ENCODE measurements around the gene CCDC85B. TPM values are rescaled to one million over a fixed set of nuclear protein-coding genes. Genes with fewer than 3 reads are reported as not detected.
A peak's percentile ranks its signal among the peaks of the same experiment; 100 is the strongest.

CCDC85B gene
- total RNA-seq, 1 donor from 2014 or later = 26.6 TPM

GRCh38 chr11:65862941-65863888 lies 27.3 kb upstream of the CCDC85B start:
- Mint-ChIP-seq H3K4me3 (ENCODE audit: unreplicated experiment) (no peak overlapping the region), H3K36me3 (ENCODE audit: low read depth) (peaks cover 20% of the 10 kb centered on the region), H3K27me3 (ENCODE audit: low read depth) (no peaks in the 10 kb centered on the region), H3K9me3 (ENCODE audit: low read depth) (no peaks in the 10 kb centered on the region), H3K27ac (ENCODE audit: unreplicated experiment) (peak overlapping the region; percentile 80), H3K4me1 (ENCODE audit: low read depth) (peaks cover 53% of the 10 kb centered on the region)
- peak; percentile 80 for DNase-seq (ENCODE audit: low spot score)
- TF ChIP-seq CTCF (IDR thresholded peaks at IDR 0.05) = no peak

- Mint-ChIP-seq H3K36me3 (ENCODE audit: low read depth) (peaks cover 23% of the 10 kb centered on the region), H3K4me3 (ENCODE audit: unreplicated experiment) (no peak overlapping the region)
- peak; percentile 72 for DNase-seq (ENCODE audit: low spot score)
These were observed 26.4 kb upstream of the CCDC85B start for GRCh38 chr11:65863889-65864705.

GRCh38 chr11:65864706-65865471 lies 25.6 kb upstream of the CCDC85B start:
- peaks cover 46% of the 10 kb centered on the region for H3K4me1 Mint-ChIP-seq (ENCODE audit: low read depth)
- H3K36me3 Mint-ChIP-seq (ENCODE audit: low read depth) = peaks cover 26% of the 10 kb centered on the region
- no peaks in the 10 kb centered on the region for H3K27me3 Mint-ChIP-seq (ENCODE audit: low read depth)
- no peak overlapping the region for H3K4me3 Mint-ChIP-seq (ENCODE audit: unreplicated experiment)
- DNase-seq (ENCODE audit: low spot score) = peak; percentile 76
- H3K27ac Mint-ChIP-seq (ENCODE audit: unreplicated experiment) = peak overlapping the region; percentile 71
- no peaks in the 10 kb centered on the region for H3K9me3 Mint-ChIP-seq (ENCODE audit: low read depth)
- no peak for TF ChIP-seq CTCF (IDR thresholded peaks at IDR 0.05)

More at GRCh38 chr11:65863889-65864705, 26.4 kb upstream of the CCDC85B start:
- Mint-ChIP-seq H3K9me3 (ENCODE audit: low read depth) (no peaks in the 10 kb centered on the region), H3K4me1 (ENCODE audit: low read depth) (peaks cover 47% of the 10 kb centered on the region), H3K27ac (ENCODE audit: unreplicated experiment) (peak overlapping the region; percentile 80), H3K27me3 (ENCODE audit: low read depth) (no peaks in the 10 kb centered on the region)
- no peak for TF ChIP-seq CTCF (IDR thresholded peaks at IDR 0.05)

GRCh38 chr11:65865550-65866172 lies 24.8 kb upstream of the CCDC85B start:
- Mint-ChIP-seq H3K27me3 (ENCODE audit: low read depth) (no peaks in the 10 kb centered on the region), H3K27ac (ENCODE audit: unreplicated experiment) (peak overlapping the region; percentile 71), H3K4me3 (ENCODE audit: unreplicated experiment) (no peak overlapping the region), H3K4me1 (ENCODE audit: low read depth) (peaks cover 49% of the 10 kb centered on the region), H3K9me3 (ENCODE audit: low read depth) (no peaks in the 10 kb centered on the region), H3K36me3 (ENCODE audit: low read depth) (peaks cover 26% of the 10 kb centered on the region)
- DNase-seq (ENCODE audit: low spot score) = peak; percentile 68
- no peak for TF ChIP-seq CTCF (IDR thresholded peaks at IDR 0.05)
